PC-9 (cell line): ENCODE results near the gene USP49.

Source experiments
- CTCF ChIP-seq: fragments of 200-600 bp; sonication (generic); conservative IDR thresholded peaks from 2 replicates; pipeline ENCODE4 v1.6.1; 2017; ENCODE audit warnings: mixed run types, antibody characterized with exemption, mild to moderate bottlenecking, moderate library complexity
- EZH2 ChIP-seq: fragments of 200-600 bp; sonication (generic); IDR thresholded peaks from 2 replicates; pipeline ENCODE4 v1.8.0; 2017; ENCODE audit warnings: antibody characterized with exemption, low read depth

- TF ChIP-seq CTCF (no peak), EZH2 (no peak)
Measured at GRCh38 chr6:41785254-41785653, 109.9 kb downstream of the USP49 start.
